Lung (tissue), 12 donors: Measurements from ENCODE around the gene TCEAL4. TPM values are rescaled to one million over a fixed set of nuclear protein-coding genes. Genes with fewer than 3 reads are reported as not detected.

Experiments used
- ATAC-seq: fragments of 200-7000 bp; cut with Tn5 transposase; one replicate; pipeline ENCODE4 v1.9.1; 2020; ENCODE audit warnings: moderate number of reproducible peaks; ENCODE audit not compliant: insufficient read depth, low FRiP score
- DNase-seq, 3 donors: peaks; one replicate each; pipeline ENCODE4 v3.0.0-alpha.2; 2013 to 2017
- H3K27ac ChIP-seq, 2 donors: one replicate each; pipeline ENCODE4 v1.5.1; 2013; ENCODE audit warnings: mild to moderate bottlenecking in 2 of 2, moderate library complexity in 2 of 2, control low read depth in 1 of 2, inconsistent platforms in 1 of 2, low read depth in 1 of 2, low read length in 1 of 2
- H3K27me3 ChIP-seq, 3 donors: one replicate each; pipeline ENCODE4 v1.5.1; 2013; ENCODE audit warnings: low read length in 2 of 3; ENCODE audit not compliant: control insufficient read depth in 3 of 3, insufficient read depth in 3 of 3
- H3K36me3 ChIP-seq, 4 donors: one replicate each; pipeline ENCODE4 v1.5.1; 2013; ENCODE audit warnings: low read length in 4 of 4, mild to moderate bottlenecking in 1 of 4, moderate library complexity in 1 of 4; ENCODE audit not compliant: control insufficient read depth in 4 of 4, insufficient read depth in 4 of 4
- H3K4me1 ChIP-seq, 5 donors: one replicate each; pipeline ENCODE4 v1.5.1; 2013; ENCODE audit warnings: low read length in 5 of 5, mild to moderate bottlenecking in 2 of 5, moderate library complexity in 1 of 5; ENCODE audit not compliant: control insufficient read depth in 5 of 5, insufficient read depth in 5 of 5
- H3K4me3 ChIP-seq: one replicate; pipeline ENCODE4 v1.5.1; 2013; ENCODE audit warnings: mild to moderate bottlenecking, control low read depth, moderate library complexity
- H3K9ac ChIP-seq, 2 donors: one replicate each; pipeline ENCODE4 v1.5.1; 2013; ENCODE audit warnings: low read length in 2 of 2, control low read depth in 1 of 2; ENCODE audit not compliant: insufficient read depth in 1 of 2
- H3K9me3 ChIP-seq, 4 donors: one replicate each; pipeline ENCODE4 v1.5.1; 2013; ENCODE audit warnings: low read length in 3 of 4, mild to moderate bottlenecking in 1 of 4, moderate library complexity in 1 of 4; ENCODE audit not compliant: control insufficient read depth in 4 of 4, insufficient read depth in 3 of 4
- CTCF ChIP-seq: IDR thresholded peaks from 2 replicates; pipeline ENCODE4 v1.5.1; 2012; ENCODE audit warnings: mild to moderate bottlenecking; ENCODE audit errors: control extremely low read depth, extremely low read depth
- WGBS, 2 donors: extraction: QIAGEN DNeasy Blood & Tissue Kit; methylation state at CpG; one replicate each; pipeline ENCODE4 v1.1.7; 2013; 5-methylcytosine and 5-hydroxymethylcytosine counted together
- polyA plus RNA-seq, 2 donors: library from polyadenylated mRNA; stranded (reverse); fragments of 200-250 nt; gene quantifications; one replicate each; pipeline ENCODE4 v1.2.1, GENCODE V29; 2013
- total RNA-seq, 2 donors: library from RNA; depleted of rRNA in 1 of 2; stranded (reverse); fragments of >200 nt in 1 of 2; gene quantifications; one replicate each; pipeline ENCODE4 v1.2.1, GENCODE V29; 2014 to 2021
- donor health status: control.
- donor health status: control.
- donor health status: Bipolar disorder and iron deficiency.
- donor health status: healthy.
- donor health status: DM: yes; HTN: yes; CAD: no.

The TCEAL4 gene
- total and polyA plus RNA-seq, 4 donors, result 35.6 to 214 (median 86.2) TPM

DNA sequence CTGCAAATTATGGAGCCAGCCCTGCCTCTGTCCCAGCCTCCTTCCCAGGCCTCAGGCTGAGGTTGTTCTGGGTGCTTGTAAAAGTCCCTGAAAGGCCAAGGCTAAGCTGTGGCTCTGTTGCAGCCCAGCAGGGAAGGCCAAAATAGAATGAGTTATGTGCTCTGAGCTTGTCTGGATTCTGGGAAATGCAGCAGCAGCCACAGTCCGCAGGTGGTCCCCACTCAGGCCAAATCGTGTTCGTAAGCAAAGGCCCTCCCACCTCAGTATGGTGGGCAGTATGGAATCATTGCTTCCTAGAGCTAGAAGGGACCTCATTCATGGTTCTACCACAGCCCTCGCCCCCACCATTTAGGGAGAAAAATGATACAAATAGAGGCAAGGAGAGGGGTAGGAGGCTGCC lies 38.8 kb downstream of the TCEAL4 start:
- no peak for ATAC-seq
- H3K9ac ChIP-seq, result no peak overlapping the region
- TF ChIP-seq CTCF, result no peak

DNA sequence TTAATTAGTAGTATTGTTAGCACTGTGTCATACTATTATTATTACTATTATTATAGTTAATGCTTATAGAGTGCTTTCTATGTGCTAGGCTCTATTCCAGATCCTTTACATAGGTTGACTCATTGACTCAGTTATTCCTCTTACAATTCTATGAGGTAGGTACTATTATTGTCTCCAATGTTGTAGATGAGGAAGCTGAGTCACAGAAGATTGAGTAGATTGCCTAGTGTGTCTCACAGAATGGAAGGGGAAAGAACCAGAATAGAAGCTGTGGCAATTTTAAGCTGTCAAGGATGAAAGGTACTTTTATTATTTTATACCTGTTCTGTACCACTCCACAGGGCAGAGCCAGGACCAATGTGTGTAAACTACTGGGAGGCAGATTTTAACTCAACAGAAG lies 41.5 kb downstream of the TCEAL4 start:
- H3K27me3 ChIP-seq, result peaks cover 4 to 15% (median 8%) of the 10 kb centered on the region in 3 donors
- H3K4me1 ChIP-seq, result peaks cover 0 to 4% (median 2%) of the 10 kb centered on the region in 5 donors
- no peak for TF ChIP-seq CTCF
- no peak for DNase-seq
- H3K9me3 ChIP-seq, result peaks cover 0 to 2% (median 0%) of the 10 kb centered on the region in 4 donors
- no peak overlapping the region for H3K27ac ChIP-seq
- H3K4me3 ChIP-seq, result no peak overlapping the region
- no peak for ATAC-seq
- no peaks in the 10 kb centered on the region for H3K36me3 ChIP-seq
- no peak overlapping the region for H3K9ac ChIP-seq

More for the DNA sequence above, 38.8 kb downstream of the TCEAL4 start:
- peaks cover 0 to 4% (median 2%) of the 10 kb centered on the region in 5 donors for H3K4me1 ChIP-seq
- H3K27ac ChIP-seq, result peak overlapping the region in 1 of 2 donors; percentile 9
- H3K36me3 ChIP-seq, result no peaks in the 10 kb centered on the region
- H3K4me3 ChIP-seq, result no peak overlapping the region
- H3K27me3 ChIP-seq, result peaks cover 0 to 10% (median 8%) of the 10 kb centered on the region in 3 donors
- WGBS, 2 donors, result 69 to 74% methylated on average over 3 to 4 of the region's 4 CpGs
- H3K9me3 ChIP-seq, result no peaks in the 10 kb centered on the region
- DNase-seq, result no peak

- peak within 1 kb of the TSS; percentile 89 to 90 for H3K27ac ChIP-seq
- no peak for TF ChIP-seq CTCF
- peak within 1 kb of the TSS; percentile 58 for H3K4me3 ChIP-seq
- no peaks in the 10 kb centered on the region for H3K36me3 ChIP-seq
- peak; percentile 25 for ATAC-seq
- peak within 1 kb of the TSS; percentile 58 to 95 for H3K9ac ChIP-seq
- H3K9me3 ChIP-seq, result peaks cover 0 to 2% (median 0%) of the 10 kb centered on the region in 4 donors
- peaks cover 4 to 15% (median 6%) of the 10 kb centered on the region in 3 donors for H3K27me3 ChIP-seq
- peak; percentile 64 to 80 (median 72) for DNase-seq
- WGBS, 2 donors, result 4 to 26% methylated on average over 16 to 32 of the region's 32 CpGs
- H3K4me1 ChIP-seq, result peaks cover 0 to 4% (median 2%) of the 10 kb centered on the region in 5 donors
These were observed 43.3 kb downstream of the TCEAL4 start, which contains the start of gene TCEAL1 for GRCh38 chrX:103628386-103629317. TSS of gene TCEAL1 (plus strand) at chrX:103628975. CDS start at chrX:103629917, 942 bp downstream.
